Smooth muscle cell (in vitro differentiated cells): ENCODE results near the gene PRDX2. TPM values are rescaled to one million over a fixed set of nuclear protein-coding genes. Genes with fewer than 3 reads are reported as not detected.
A peak's percentile ranks its signal among the peaks of the same experiment; 100 is the strongest.

Experiments
- DNase-seq: peaks from one replicate; lab custom pipeline; 2025; ENCODE audit not compliant: unreplicated experiment; lab: John Stamatoyannopoulos, UW
- H2AFZ ChIP-seq: fragments of 200-600 bp; sonication (generic); 2 replicates; pipeline ENCODE4 v1.6.0; 2016; ENCODE audit warnings: antibody characterized with exemption, low read depth, mild to moderate bottlenecking
- H3F3A ChIP-seq: fragments of 200-600 bp; sonication (generic); 2 replicates; pipeline ENCODE4 v1.6.0; 2017; ENCODE audit warnings: antibody characterized with exemption, low read depth
- H3K27ac ChIP-seq: fragments of 200-600 bp; sonication (generic); 2 replicates; pipeline ENCODE4 v1.5.1; 2016; ENCODE audit warnings: low read depth, mild to moderate bottlenecking
- H3K27me3 ChIP-seq: fragments of 200-600 bp; sonication (generic); 2 replicates; pipeline ENCODE4 v1.6.1; 2016; ENCODE audit warnings: low read depth, mild to moderate bottlenecking
- H3K36me3 ChIP-seq: fragments of 200-600 bp; sonication (generic); 2 replicates; pipeline ENCODE4 v1.5.1; 2016; ENCODE audit warnings: low read depth
- H3K4me1 ChIP-seq: fragments of 200-600 bp; sonication (generic); 2 replicates; pipeline ENCODE4 v1.5.1; 2016; ENCODE audit warnings: low read depth
- H3K4me2 ChIP-seq: fragments of 200-600 bp; sonication (generic); 2 replicates; pipeline ENCODE4 v1.6.0; 2016; ENCODE audit warnings: mild to moderate bottlenecking
- H3K4me3 ChIP-seq: fragments of 200-600 bp; sonication (generic); 2 replicates; pipeline ENCODE4 v1.5.1; 2016; ENCODE audit warnings: mild to moderate bottlenecking
- H3K79me2 ChIP-seq: fragments of 200-600 bp; sonication (generic); 2 replicates; pipeline ENCODE4 v1.6.0; 2016; ENCODE audit warnings: low read depth, mild to moderate bottlenecking
- H3K9ac ChIP-seq: fragments of 200-600 bp; sonication (generic); 2 replicates; pipeline ENCODE4 v1.6.0; 2016; ENCODE audit warnings: low read depth
- H3K9me3 ChIP-seq: fragments of 200-600 bp; sonication (generic); replicated peaks from 2 replicates; pipeline ENCODE4 v1.5.1; 2016; ENCODE audit warnings: low read depth
- H4K20me1 ChIP-seq: fragments of 200-600 bp; sonication (generic); 2 replicates; pipeline ENCODE4 v1.6.0; 2016; ENCODE audit warnings: low read depth
- CTCF ChIP-seq: fragments of 200-600 bp; sonication (generic); IDR thresholded peaks from 2 replicates; pipeline ENCODE4 v1.5.1; 2017; ENCODE audit warnings: borderline replicate concordance, mild to moderate bottlenecking, antibody characterized with exemption; ENCODE audit not compliant: insufficient read depth, poor library complexity, severe bottlenecking
- WGBS: methylation state at CpG from one replicate; pipeline ENCODE4 v1.1.7; 2016; ENCODE audit warnings: low lambda C conversion rate; 5-methylcytosine and 5-hydroxymethylcytosine counted together
- polyA plus RNA-seq: library from polyadenylated mRNA; unstranded; fragments of >200 nt; fragmentation: Nextera tagmentation; extraction: Ambion mirVana; gene quantifications from 2 replicates; pipeline ENCODE4 v1.2.1, GENCODE V29; 2016
- total RNA-seq: library from RNA; depleted of rRNA; stranded (reverse); fragments of >200 nt; gene quantifications from 2 replicates; pipeline ENCODE4 v1.2.3, GENCODE V29; 2014

PRDX2 gene
- total and polyA plus RNA-seq, 2 experiments from 2014 or later: 371 to 400 TPM

GRCh38 chr19:12788682-12789097 is 12.9 kb downstream of the PRDX2 start:
- Histone ChIP-seq H3K4me2 (peak overlapping the region; percentile 89), H3K79me2 (peaks cover 20% of the 10 kb centered on the region), H3K4me1 (peaks cover 30% of the 10 kb centered on the region), H2AFZ (no peak overlapping the region), H3K9ac (peak overlapping the region; percentile 86), H3K4me3 (peak overlapping the region; percentile 98), H3K27me3 (no peaks in the 10 kb centered on the region), H3K9me3 (no peaks in the 10 kb centered on the region), H4K20me1 (peaks cover 20% of the 10 kb centered on the region), H3F3A (peaks cover 55% of the 10 kb centered on the region), H3K27ac (peak overlapping the region; percentile 96), H3K36me3 (no peaks in the 10 kb centered on the region)
- no peak for TF ChIP-seq CTCF
- DNase-seq: peak; percentile 60
- 5% methylated on average over 5 of the region's 12 CpGs for WGBS

- peak overlapping the region; percentile 96 for H3K27ac ChIP-seq
- no peaks in the 10 kb centered on the region for H3K36me3 ChIP-seq
- H3K4me1 ChIP-seq: peaks cover 35% of the 10 kb centered on the region
- peaks cover 18% of the 10 kb centered on the region for H3K79me2 ChIP-seq
- peaks cover 61% of the 10 kb centered on the region for H3F3A ChIP-seq
- no peak for TF ChIP-seq CTCF
- no peaks in the 10 kb centered on the region for H3K27me3 ChIP-seq
- H2AFZ ChIP-seq: no peak overlapping the region
- peak overlapping the region; percentile 89 for H3K4me2 ChIP-seq
- 33% methylated on average over 4 of the region's 4 CpGs for WGBS
- peak overlapping the region; percentile 98 for H3K4me3 ChIP-seq
- no peaks in the 10 kb centered on the region for H3K9me3 ChIP-seq
- DNase-seq: no peak
- H3K9ac ChIP-seq: peak overlapping the region; percentile 86
- H4K20me1 ChIP-seq: peaks cover 18% of the 10 kb centered on the region
Measured at GRCh38 chr19:12788042-12788681, 13.4 kb downstream of the PRDX2 start.

GRCh38 chr19:12787458-12787857 is 14.1 kb downstream of the PRDX2 start:
- peak overlapping the region; percentile 96 for H3K27ac ChIP-seq
- H3K4me3 ChIP-seq: no peak overlapping the region

More at GRCh38 chr19:12787458-12787857, 14.1 kb downstream of the PRDX2 start:
- Histone ChIP-seq H3K27me3 (no peaks in the 10 kb centered on the region), H3K79me2 (peaks cover 11% of the 10 kb centered on the region), H4K20me1 (peaks cover 11% of the 10 kb centered on the region), H3K4me1 (peaks cover 38% of the 10 kb centered on the region), H3K9ac (no peak overlapping the region), H2AFZ (no peak overlapping the region), H3K9me3 (no peaks in the 10 kb centered on the region), H3F3A (peaks cover 54% of the 10 kb centered on the region), H3K4me2 (peak overlapping the region; percentile 89), H3K36me3 (no peaks in the 10 kb centered on the region)
- DNase-seq: no peak
- no peak for TF ChIP-seq CTCF
- 56% methylated on average over 10 of the region's 10 CpGs for WGBS
